Measurements from ENCODE around the gene ATXN1. TPM values are rescaled to one million over a fixed set of nuclear protein-coding genes. Genes with fewer than 3 reads are reported as not detected.

The ATXN1 gene
- total and polyA plus RNA-seq, 2 of the 13 experiments (the other 11 are each of a cell fraction or from before 2014, with no cell fraction given) = 20.7 to 39.5 TPM

- peaks cover 4 to 17% of the 10 kb centered on the region in 2 experiments; a peak in 4 of 5 replicates for H3K27me3 ChIP-seq (ENCODE audit: control insufficient read depth in 1 of 2, insufficient read depth in 2 of 2, low read length in 2 of 2)
- no TSS peak for BruUV-seq (replicated peaks)
- FAIRE-seq = no peak
- H3K79me2 ChIP-seq (ENCODE audit: insufficient read depth, low read length) = no peaks in the 10 kb centered on the region
- ATAC-seq = no peak
- no peak overlapping the region for H3K4me2 ChIP-seq (ENCODE audit: low read depth, low read length)
- 33% methylated on average over 10 of the region's 10 CpGs for WGBS (ENCODE audit: low lambda C conversion rate)
- H4K20me1 ChIP-seq (ENCODE audit: insufficient read depth, low read length) = no peaks in the 10 kb centered on the region
- H3K9me3 ChIP-seq (ENCODE audit: low read length) = no peaks in the 10 kb centered on the region
- CTCF ChIA-PET (ENCODE audit: low intra/inter-chr PET ratio, low total read pairs) = no interaction called here
- H3K4me1 ChIP-seq (ENCODE audit: insufficient read depth, low read length) = peaks cover 15% of the 10 kb centered on the region
- TF ChIP-seq, protein P1, sequence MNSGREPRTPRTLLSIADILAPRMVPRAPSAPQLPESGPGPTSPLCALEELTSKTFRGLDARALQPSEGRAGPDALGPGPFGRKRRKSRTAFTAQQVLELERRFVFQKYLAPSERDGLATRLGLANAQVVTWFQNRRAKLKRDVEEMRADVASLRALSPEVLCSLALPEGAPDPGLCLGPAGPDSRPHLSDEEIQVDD (CRISPR knock-in tag; IDR thresholded peaks at IDR 0.05; ENCODE audit: borderline replicate concordance) = no peak
- no peak for TF ChIP-seq ONECUT2 (CRISPR knock-in tag; IDR thresholded peaks at IDR 0.05)
- no peak for TF ChIP-seq USF2 (IDR thresholded peaks at IDR 0.05; ENCODE audit: low read depth, low read length)
- TF ChIP-seq USF2 (CRISPR knock-in tag; IDR thresholded peaks at IDR 0.05; ENCODE audit: borderline replicate concordance) = no peak
- TF ChIP-seq, protein P2, sequence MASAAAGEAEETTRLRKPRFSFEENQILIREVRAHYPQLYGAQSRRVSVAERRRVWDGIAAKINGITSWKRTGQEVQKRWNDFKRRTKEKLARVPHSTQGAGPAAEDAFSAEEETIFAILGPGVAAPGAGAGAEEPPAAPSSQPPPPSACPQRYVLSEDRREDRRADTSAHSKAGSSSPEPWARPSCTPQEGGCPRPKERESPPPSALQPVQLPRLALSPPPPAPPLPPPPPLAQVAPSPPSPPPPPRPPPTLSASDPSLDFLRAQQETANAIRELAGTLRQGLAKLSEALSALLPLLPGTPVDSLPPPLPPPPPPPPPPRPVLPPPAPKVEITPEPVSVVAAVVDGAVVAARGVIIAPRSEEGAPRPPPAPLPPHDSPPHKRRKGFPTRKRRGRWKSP (CRISPR knock-in tag; IDR thresholded peaks at IDR 0.05) = no peak
- no peak for TF ChIP-seq ZNF101 (CRISPR knock-in tag; IDR thresholded peaks at IDR 0.05; ENCODE audit: borderline replicate concordance, low read depth)
- no peak for TF ChIP-seq ZMAT3 (CRISPR knock-in tag; conservative IDR thresholded peaks at IDR 0.05)
- no peak for TF ChIP-seq ASH2L (IDR thresholded peaks at IDR 0.05; ENCODE audit: insufficient read length, low read depth, low read length)
- TF ChIP-seq, protein P3, sequence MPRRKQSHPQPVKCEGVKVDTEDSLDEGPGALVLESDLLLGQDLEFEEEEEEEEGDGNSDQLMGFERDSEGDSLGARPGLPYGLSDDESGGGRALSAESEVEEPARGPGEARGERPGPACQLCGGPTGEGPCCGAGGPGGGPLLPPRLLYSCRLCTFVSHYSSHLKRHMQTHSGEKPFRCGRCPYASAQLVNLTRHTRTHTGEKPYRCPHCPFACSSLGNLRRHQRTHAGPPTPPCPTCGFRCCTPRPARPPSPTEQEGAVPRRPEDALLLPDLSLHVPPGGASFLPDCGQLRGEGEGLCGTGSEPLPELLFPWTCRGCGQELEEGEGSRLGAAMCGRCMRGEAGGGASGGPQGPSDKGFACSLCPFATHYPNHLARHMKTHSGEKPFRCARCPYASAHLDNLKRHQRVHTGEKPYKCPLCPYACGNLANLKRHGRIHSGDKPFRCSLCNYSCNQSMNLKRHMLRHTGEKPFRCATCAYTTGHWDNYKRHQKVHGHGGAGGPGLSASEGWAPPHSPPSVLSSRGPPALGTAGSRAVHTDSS (CRISPR knock-in tag; conservative IDR thresholded peaks at IDR 0.05) = no peak
- no peak for TF ChIP-seq CCDC6 (CRISPR knock-in tag; IDR thresholded peaks at IDR 0.05)
- H3K4me3 ChIP-seq (replicated peaks in 1 of 3; ENCODE audit: insufficient read depth in 1 of 3, low read depth in 2 of 3, low read length in 3 of 3) = no peak overlapping the region
- in situ Hi-C loops (cut with HindIII; ENCODE audit: extremely low pct_ligation_motif_present, low pct_unique_long_range_greater_than_20kb) = no loop called here
- no peaks in the 10 kb centered on the region for H3K36me3 ChIP-seq (replicated peaks in 1 of 2; ENCODE audit: control insufficient read depth in 1 of 2, insufficient read depth in 2 of 2, low read length in 2 of 2)
- H2AFZ ChIP-seq (ENCODE audit: low read length) = no peak overlapping the region
- DNase-seq (ENCODE audit: low spot score) = no peak
- no peak overlapping the region for H3K27ac ChIP-seq (ENCODE audit: extremely low read length, insufficient read depth, low read length)
- intact Hi-C loops (cut with micrococcal nuclease; ENCODE audit: unreplicated experiment) = no loop called here
- POLR2A ChIA-PET = no interaction called here
- H3K9ac ChIP-seq (ENCODE audit: insufficient read depth, low read depth, low read length) = no peak overlapping the region
Observed at GRCh38 chr6:16274885-16275589, 486.2 kb downstream of the ATXN1 start.
